ENCODE measurements around the gene SLC29A3.

SLC29A3 gene

GRCh38 chr10:71277914-71278665, 41.0 kb upstream of the SLC29A3 start:
- DNase-seq (ENCODE audit: low read depth, low spot score) = no peak
- no peaks in the 10 kb centered on the region for H3K9me3 ChIP-seq (ENCODE audit: control insufficient read depth, insufficient read depth, low read length)
- no peaks in the 10 kb centered on the region for H3K27me3 ChIP-seq (ENCODE audit: control insufficient read depth, insufficient read depth, low read length)
- no peak overlapping the region for H3K4me3 ChIP-seq (ENCODE audit: low read length)
- WGBS (ENCODE audit: insufficient coverage, insufficient read length) = no CpG with 5 or more reads among the region's 11 CpGs
- 0 out of 2 replicates have a peak, but pooled peaks cover 3% of the 10 kb centered on the region for H3K36me3 ChIP-seq (ENCODE audit: control insufficient read depth, insufficient read depth, low read length)
- H3K27ac ChIP-seq (ENCODE audit: low read length) = no peak overlapping the region
- peaks cover 16% of the 10 kb centered on the region for H3K4me1 ChIP-seq (ENCODE audit: control insufficient read depth, insufficient read depth, low read length)

GRCh38 chr10:71278691-71279588, 40.1 kb upstream of the SLC29A3 start:
- no peaks in the 10 kb centered on the region for H3K27me3 ChIP-seq (ENCODE audit: control insufficient read depth, insufficient read depth, low read length)
- WGBS (ENCODE audit: insufficient coverage, insufficient read length) = no CpG with 5 or more reads among the region's 19 CpGs
- H3K4me3 ChIP-seq (ENCODE audit: low read length) = no peak overlapping the region
- no peaks in the 10 kb centered on the region for H3K9me3 ChIP-seq (ENCODE audit: control insufficient read depth, insufficient read depth, low read length)
- H3K27ac ChIP-seq (ENCODE audit: low read length) = no peak overlapping the region
- no peak for DNase-seq (ENCODE audit: low read depth, low spot score)
- peaks cover 3% of the 10 kb centered on the region; the same call in 1 of the 2 replicates for H3K36me3 ChIP-seq (ENCODE audit: control insufficient read depth, insufficient read depth, low read length)
- H3K4me1 ChIP-seq (ENCODE audit: control insufficient read depth, insufficient read depth, low read length) = peaks cover 16% of the 10 kb centered on the region

GRCh38 chr10:71279590-71280170, 39.4 kb upstream of the SLC29A3 start:
- H3K27ac ChIP-seq (ENCODE audit: low read length) = no peak overlapping the region

GRCh38 chr10:71280216-71280615, 38.8 kb upstream of the SLC29A3 start:
- WGBS (ENCODE audit: insufficient coverage, insufficient read length) = no CpG with 5 or more reads among the region's 5 CpGs
- Histone ChIP-seq H3K27me3 (ENCODE audit: control insufficient read depth, insufficient read depth, low read length) (no peaks in the 10 kb centered on the region), H3K4me3 (ENCODE audit: low read length) (no peak overlapping the region), H3K4me1 (ENCODE audit: control insufficient read depth, insufficient read depth, low read length) (peaks cover 16% of the 10 kb centered on the region), H3K9me3 (ENCODE audit: control insufficient read depth, insufficient read depth, low read length) (no peaks in the 10 kb centered on the region), H3K27ac (ENCODE audit: low read length) (no peak overlapping the region), H3K36me3 (ENCODE audit: control insufficient read depth, insufficient read depth, low read length) (peaks cover 3% of the 10 kb centered on the region; the same call in 1 of the 2 replicates)
- DNase-seq (ENCODE audit: low read depth, low spot score) = no peak

More at GRCh38 chr10:71279590-71280170, 39.4 kb upstream of the SLC29A3 start:
- peaks cover 3% of the 10 kb centered on the region; the same call in 1 of the 2 replicates for H3K36me3 ChIP-seq (ENCODE audit: control insufficient read depth, insufficient read depth, low read length)
- H3K4me1 ChIP-seq (ENCODE audit: control insufficient read depth, insufficient read depth, low read length) = peaks cover 16% of the 10 kb centered on the region
- no CpG with 5 or more reads among the region's 22 CpGs for WGBS (ENCODE audit: insufficient coverage, insufficient read length)
- DNase-seq (ENCODE audit: low read depth, low spot score) = no peak
- H3K4me3 ChIP-seq (ENCODE audit: low read length) = no peak overlapping the region
- no peaks in the 10 kb centered on the region for H3K27me3 ChIP-seq (ENCODE audit: control insufficient read depth, insufficient read depth, low read length)
- no peaks in the 10 kb centered on the region for H3K9me3 ChIP-seq (ENCODE audit: control insufficient read depth, insufficient read depth, low read length)

GRCh38 chr10:71280825-71281224, 38.2 kb upstream of the SLC29A3 start:
- Histone ChIP-seq H3K36me3 (ENCODE audit: control insufficient read depth, insufficient read depth, low read length) (peaks cover 3% of the 10 kb centered on the region; the same call in 1 of the 2 replicates), H3K27me3 (ENCODE audit: control insufficient read depth, insufficient read depth, low read length) (no peaks in the 10 kb centered on the region), H3K9me3 (ENCODE audit: control insufficient read depth, insufficient read depth, low read length) (no peaks in the 10 kb centered on the region), H3K27ac (ENCODE audit: low read length) (no peak overlapping the region), H3K4me3 (ENCODE audit: low read length) (no peak overlapping the region), H3K4me1 (ENCODE audit: control insufficient read depth, insufficient read depth, low read length) (peaks cover 16% of the 10 kb centered on the region)
- no CpG with 5 or more reads among the region's 3 CpGs for WGBS (ENCODE audit: insufficient coverage, insufficient read length)
- no peak for DNase-seq (ENCODE audit: low read depth, low spot score)

- H3K27me3 ChIP-seq (ENCODE audit: control insufficient read depth, insufficient read depth, low read length) = no peaks in the 10 kb centered on the region
- WGBS (ENCODE audit: insufficient coverage, insufficient read length) = no CpG with 5 or more reads among the region's 8 CpGs
- DNase-seq (ENCODE audit: low read depth, low spot score) = no peak
- peaks cover 3% of the 10 kb centered on the region; the same call in 1 of the 2 replicates for H3K36me3 ChIP-seq (ENCODE audit: control insufficient read depth, insufficient read depth, low read length)
- peaks cover 16% of the 10 kb centered on the region for H3K4me1 ChIP-seq (ENCODE audit: control insufficient read depth, insufficient read depth, low read length)
- no peak overlapping the region for H3K27ac ChIP-seq (ENCODE audit: low read length)
- no peaks in the 10 kb centered on the region for H3K9me3 ChIP-seq (ENCODE audit: control insufficient read depth, insufficient read depth, low read length)
- no peak overlapping the region for H3K4me3 ChIP-seq (ENCODE audit: low read length)
Measured at GRCh38 chr10:71281646-71282322, 37.3 kb upstream of the SLC29A3 start.

GRCh38 chr10:71282323-71282680, 36.8 kb upstream of the SLC29A3 start:
- H3K9me3 ChIP-seq (ENCODE audit: control insufficient read depth, insufficient read depth, low read length) = no peaks in the 10 kb centered on the region
- H3K27me3 ChIP-seq (ENCODE audit: control insufficient read depth, insufficient read depth, low read length) = no peaks in the 10 kb centered on the region
- no peak overlapping the region for H3K4me3 ChIP-seq (ENCODE audit: low read length)
- peaks cover 16% of the 10 kb centered on the region for H3K4me1 ChIP-seq (ENCODE audit: control insufficient read depth, insufficient read depth, low read length)
- no peak for DNase-seq (ENCODE audit: low read depth, low spot score)
- H3K36me3 ChIP-seq (ENCODE audit: control insufficient read depth, insufficient read depth, low read length) = peaks cover 3% of the 10 kb centered on the region; the same call in 1 of the 2 replicates
- no CpG with 5 or more reads among the region's 2 CpGs for WGBS (ENCODE audit: insufficient coverage, insufficient read length)
- no peak overlapping the region for H3K27ac ChIP-seq (ENCODE audit: low read length)

GRCh38 chr10:71283410-71283809, 35.6 kb upstream of the SLC29A3 start:
- no peak for DNase-seq (ENCODE audit: low read depth, low spot score)
- no peak overlapping the region for H3K27ac ChIP-seq (ENCODE audit: low read length)
- WGBS (ENCODE audit: insufficient coverage, insufficient read length) = no CpG with 5 or more reads among the region's 6 CpGs
- H3K36me3 ChIP-seq (ENCODE audit: control insufficient read depth, insufficient read depth, low read length) = peaks cover 10% of the 10 kb centered on the region
- H3K27me3 ChIP-seq (ENCODE audit: control insufficient read depth, insufficient read depth, low read length) = no peaks in the 10 kb centered on the region
- no peaks in the 10 kb centered on the region for H3K9me3 ChIP-seq (ENCODE audit: control insufficient read depth, insufficient read depth, low read length)
- no peak overlapping the region for H3K4me3 ChIP-seq (ENCODE audit: low read length)
- peaks cover 12% of the 10 kb centered on the region for H3K4me1 ChIP-seq (ENCODE audit: control insufficient read depth, insufficient read depth, low read length)

GRCh38 chr10:71283876-71284275, 35.2 kb upstream of the SLC29A3 start:
- no peaks in the 10 kb centered on the region for H3K27me3 ChIP-seq (ENCODE audit: control insufficient read depth, insufficient read depth, low read length)
- peaks cover 10% of the 10 kb centered on the region for H3K36me3 ChIP-seq (ENCODE audit: control insufficient read depth, insufficient read depth, low read length)
- H3K4me3 ChIP-seq (ENCODE audit: low read length) = no peak overlapping the region
- H3K4me1 ChIP-seq (ENCODE audit: control insufficient read depth, insufficient read depth, low read length) = peaks cover 9% of the 10 kb centered on the region
- no peak for DNase-seq (ENCODE audit: low read depth, low spot score)
- H3K27ac ChIP-seq (ENCODE audit: low read length) = no peak overlapping the region
- no peaks in the 10 kb centered on the region for H3K9me3 ChIP-seq (ENCODE audit: control insufficient read depth, insufficient read depth, low read length)
- WGBS (ENCODE audit: insufficient coverage, insufficient read length) = no CpG with 5 or more reads among the region's 10 CpGs

All from iPS DF 6.9 (cell line).